GM10266 (cell line): ENCODE measurements around the gene RHOF.

Experiments used
- DNase-seq: peaks from one replicate; pipeline ENCODE4 v3.0.0; 2012; ENCODE audit errors: extremely low spot score
- TF ChIP-seq, protein P1 (sequence below): IDR thresholded peaks from 2 replicates; pipeline ENCODE4 v1.5.1; 2012; ENCODE audit warnings: mild to moderate bottlenecking, low read depth; ENCODE audit not compliant: control insufficient read depth, insufficient read depth; ENCODE audit errors: missing control alignments

Gene RHOF

DNA sequence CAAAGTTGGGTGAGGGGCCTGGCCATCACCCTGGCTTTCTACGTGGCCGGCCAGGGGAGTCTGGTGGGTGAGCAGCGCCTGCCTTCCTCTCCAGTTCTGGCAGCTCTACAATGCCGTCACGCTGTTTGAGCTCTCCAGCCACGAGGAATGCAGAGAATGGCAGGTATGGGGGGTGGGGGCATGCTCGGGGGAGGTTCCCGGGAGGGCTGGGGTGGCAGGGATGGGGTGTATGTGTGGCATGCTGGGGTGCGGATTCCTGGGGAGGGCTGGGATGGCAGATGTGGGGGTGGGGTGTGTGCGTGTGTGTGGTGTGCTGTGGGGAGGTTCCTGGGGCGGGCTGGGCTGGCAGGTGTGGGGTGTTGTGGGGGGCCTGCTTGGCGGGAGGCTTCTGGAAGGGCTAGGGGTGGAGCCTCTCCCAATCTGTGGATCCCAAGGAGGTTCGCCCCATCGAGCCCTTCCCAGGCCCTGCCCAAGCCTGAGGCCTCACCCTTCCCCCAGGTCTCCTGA lies 18.5 kb downstream of the RHOF start:
- TF ChIP-seq, protein P1, sequence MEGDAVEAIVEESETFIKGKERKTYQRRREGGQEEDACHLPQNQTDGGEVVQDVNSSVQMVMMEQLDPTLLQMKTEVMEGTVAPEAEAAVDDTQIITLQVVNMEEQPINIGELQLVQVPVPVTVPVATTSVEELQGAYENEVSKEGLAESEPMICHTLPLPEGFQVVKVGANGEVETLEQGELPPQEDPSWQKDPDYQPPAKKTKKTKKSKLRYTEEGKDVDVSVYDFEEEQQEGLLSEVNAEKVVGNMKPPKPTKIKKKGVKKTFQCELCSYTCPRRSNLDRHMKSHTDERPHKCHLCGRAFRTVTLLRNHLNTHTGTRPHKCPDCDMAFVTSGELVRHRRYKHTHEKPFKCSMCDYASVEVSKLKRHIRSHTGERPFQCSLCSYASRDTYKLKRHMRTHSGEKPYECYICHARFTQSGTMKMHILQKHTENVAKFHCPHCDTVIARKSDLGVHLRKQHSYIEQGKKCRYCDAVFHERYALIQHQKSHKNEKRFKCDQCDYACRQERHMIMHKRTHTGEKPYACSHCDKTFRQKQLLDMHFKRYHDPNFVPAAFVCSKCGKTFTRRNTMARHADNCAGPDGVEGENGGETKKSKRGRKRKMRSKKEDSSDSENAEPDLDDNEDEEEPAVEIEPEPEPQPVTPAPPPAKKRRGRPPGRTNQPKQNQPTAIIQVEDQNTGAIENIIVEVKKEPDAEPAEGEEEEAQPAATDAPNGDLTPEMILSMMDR = no peak
- no peak for DNase-seq

DNA sequence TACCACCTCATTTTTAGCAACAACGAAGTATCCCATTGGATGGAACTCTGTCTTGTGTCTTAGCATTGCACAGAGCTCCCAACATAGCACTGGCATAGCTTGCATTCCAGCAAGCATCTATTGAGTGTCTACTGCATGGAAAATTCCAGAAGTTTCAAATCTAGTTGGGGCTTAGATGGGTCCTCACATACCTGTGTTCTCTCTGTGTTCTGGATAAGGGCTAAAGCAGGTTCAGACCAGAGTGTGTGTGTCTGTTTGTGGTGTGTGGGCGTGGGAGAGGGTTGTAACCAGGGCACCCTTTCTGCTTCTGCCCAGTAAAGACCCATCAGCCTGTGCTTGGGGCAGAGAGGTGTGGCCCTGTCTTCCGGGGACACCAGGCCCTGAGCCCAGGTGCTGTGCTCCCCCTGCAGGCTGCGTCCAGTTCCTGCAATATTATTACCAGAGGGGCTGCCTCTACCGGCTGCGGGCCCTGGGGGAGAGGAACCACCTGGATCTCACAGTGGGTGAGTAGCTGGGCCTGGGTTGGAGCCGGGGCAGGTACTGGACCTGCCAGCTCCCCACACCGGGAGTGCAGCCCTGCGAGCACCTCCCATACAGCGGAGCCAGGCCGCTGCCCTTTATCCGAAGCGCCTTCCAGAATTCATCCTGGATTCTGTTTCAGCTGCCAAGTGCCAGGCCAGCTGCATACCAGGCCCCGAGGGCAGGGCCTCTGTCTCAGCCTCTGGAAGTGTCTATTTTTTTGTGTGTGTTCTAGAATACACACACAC lies 20.3 kb downstream of the RHOF start:
- DNase-seq = peak; percentile 93
- TF ChIP-seq, protein P1 = peak; percentile 94

DNA sequence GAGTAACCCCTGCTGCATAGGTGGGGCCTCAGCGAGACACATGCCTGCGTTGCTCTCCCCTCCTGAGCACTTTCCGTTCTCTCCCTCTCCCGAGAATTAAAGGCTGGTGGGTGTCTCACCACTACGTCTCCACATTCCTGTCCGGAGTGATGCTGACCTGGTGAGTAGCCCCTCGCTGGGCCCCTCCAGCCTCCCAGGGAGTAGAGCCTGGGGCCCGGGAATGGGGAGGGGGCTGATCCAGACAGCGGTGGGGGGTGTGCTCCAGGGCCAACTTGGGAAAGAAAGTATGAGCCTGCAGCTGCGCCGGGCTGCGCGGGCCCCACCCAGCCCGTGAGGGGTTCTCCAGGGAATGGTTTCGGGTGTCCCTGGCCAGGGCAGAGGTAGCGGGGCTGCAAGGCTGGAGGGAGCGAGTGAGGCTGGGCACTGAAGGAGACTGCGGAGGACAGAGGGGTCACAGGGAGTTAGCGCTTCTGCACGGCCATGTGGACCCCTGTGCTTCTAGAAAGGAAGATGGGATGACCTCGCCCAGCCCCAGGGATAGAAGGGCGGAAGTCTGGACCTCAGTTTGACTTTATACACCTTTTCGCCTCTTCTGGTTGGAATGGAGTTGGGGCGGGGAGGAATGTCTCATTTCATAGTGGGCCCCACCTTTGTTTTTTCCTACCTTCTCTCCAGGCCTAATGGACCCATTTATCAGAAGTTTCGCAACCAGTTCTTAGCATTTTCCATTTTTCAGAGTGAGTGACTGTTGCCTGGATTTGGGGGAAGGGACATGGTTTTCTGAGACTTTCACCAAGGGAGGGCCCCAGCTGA lies 22.5 kb downstream of the RHOF start:
- TF ChIP-seq, protein P1 = no peak

DNA sequence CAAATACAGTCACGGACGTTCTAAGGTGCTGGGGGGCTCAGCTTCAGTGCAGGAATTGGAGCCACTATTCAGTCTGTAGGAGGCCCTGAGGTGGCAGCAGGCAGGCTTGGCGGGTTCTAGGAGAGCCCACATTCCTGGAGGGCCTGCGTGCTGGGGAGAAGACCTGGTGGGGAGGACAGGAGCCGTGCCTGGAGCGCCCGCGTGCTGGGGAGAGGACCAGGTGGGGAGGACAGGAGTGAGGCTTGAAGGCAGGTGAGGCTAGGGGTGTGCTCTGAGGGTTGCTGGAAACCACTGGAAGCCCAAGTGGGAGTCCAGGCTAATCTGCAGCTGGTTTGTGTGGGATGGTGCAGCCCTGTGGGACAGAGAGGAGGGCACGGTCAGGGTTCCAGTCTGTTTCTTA lies 23.1 kb downstream of the RHOF start:
- DNase-seq = no peak
- TF ChIP-seq, protein P1 = no peak

More for the DNA sequence above, 22.5 kb downstream of the RHOF start:
- DNase-seq = no peak

DNA sequence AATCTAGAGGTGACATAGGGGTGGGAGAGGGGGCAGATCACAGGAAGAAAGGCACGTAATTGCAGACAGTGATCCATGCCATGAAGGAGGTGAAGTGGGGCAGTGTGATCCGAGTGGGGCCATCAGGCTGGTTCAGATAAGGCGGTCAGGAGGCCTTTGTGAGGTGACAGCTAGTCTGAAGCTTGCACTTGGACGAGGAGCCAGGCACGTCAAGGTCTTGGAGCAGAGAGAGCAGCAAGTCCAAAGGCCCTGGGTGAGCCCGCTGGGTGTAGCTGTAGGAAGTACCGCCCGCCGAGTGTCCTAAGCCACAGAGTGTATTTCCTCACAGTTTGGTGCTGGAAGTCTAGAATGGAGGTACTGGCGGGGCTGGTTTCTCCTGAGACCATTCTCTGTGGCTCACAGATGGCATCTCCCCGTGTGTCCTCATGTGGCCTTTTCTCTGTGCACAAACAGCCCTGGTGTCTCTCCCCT lies 23.6 kb downstream of the RHOF start:
- no peak for DNase-seq
- TF ChIP-seq, protein P1 = no peak

DNA sequence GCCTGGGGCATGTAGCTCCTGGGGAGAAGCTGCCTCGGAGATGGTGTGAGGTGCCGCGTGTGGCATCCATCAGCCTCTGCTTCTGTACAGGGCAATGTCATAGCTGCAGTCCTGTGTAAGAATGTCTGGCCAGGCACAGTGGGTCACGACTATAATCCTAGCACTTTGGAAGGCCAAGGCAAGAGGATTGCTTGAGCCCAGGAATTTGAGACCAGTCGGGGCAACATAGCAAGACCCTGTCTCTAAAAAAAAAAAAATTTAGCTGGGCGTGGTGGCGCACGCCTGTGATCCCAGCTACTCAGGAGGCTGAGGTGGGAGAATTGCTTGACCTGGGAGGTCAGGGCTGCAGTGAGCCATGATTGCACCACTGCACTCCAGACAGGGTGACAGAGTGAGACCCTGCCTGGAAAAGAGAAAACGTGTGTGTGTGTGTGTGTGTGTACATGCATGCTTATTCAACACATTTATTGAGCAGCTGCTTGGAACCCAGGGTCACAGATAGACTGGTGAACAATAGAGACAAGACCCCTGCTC lies 24.1 kb downstream of the RHOF start:
- TF ChIP-seq, protein P1 = no peak
- no peak for DNase-seq
